OCI-LY3 (cell line): ENCODE results near the gene ZNF526.

Source experiments
- H2AFZ ChIP-seq: fragments of 200-600, 300-600 bp; shearing (Covaris generic); 2 replicates; pipeline ENCODE4 v1.6.0; 2014; ENCODE audit warnings: antibody characterized with exemption, low read depth, low read length
- H3K27ac ChIP-seq: fragments of 200-600, 300-600 bp; sonication (generic); 2 replicates; pipeline ENCODE4 v1.5.1; 2014; ENCODE audit warnings: mild to moderate bottlenecking, low read length, moderate library complexity, mixed read lengths
- H3K27me3 ChIP-seq: fragments of 200-600, 300-600 bp; sonication (generic); 2 replicates; pipeline ENCODE4 v1.6.1; 2014; ENCODE audit warnings: low read depth, low read length, mixed read lengths
- H3K36me3 ChIP-seq: fragments of 200-600, 300-600 bp; sonication (generic); replicated peaks from 2 replicates; pipeline ENCODE3; 2014; ENCODE audit warnings: low read depth, low read length, mixed read lengths
- H3K4me1 ChIP-seq: fragments of 300-600, 200-600 bp; sonication (generic); 2 replicates; pipeline ENCODE4 v1.6.1; 2014; ENCODE audit warnings: low read length, mixed read lengths
- H3K4me2 ChIP-seq: fragments of 200-600, 300-600 bp; sonication (generic); 2 replicates; pipeline ENCODE4 v1.6.1; 2014; ENCODE audit warnings: low read length, mixed read lengths
- H3K4me3 ChIP-seq: fragments of 300-600, 200-600 bp; sonication (generic); 2 replicates; pipeline ENCODE4 v1.5.1; 2014; ENCODE audit warnings: antibody characterized with exemption, mild to moderate bottlenecking, low read length, moderate library complexity
- H3K79me2 ChIP-seq: fragments of 300-600, 200-600 bp; shearing (Covaris generic); 2 replicates; pipeline ENCODE4 v1.6.1; 2014; ENCODE audit warnings: mild to moderate bottlenecking, low read length, mixed read lengths
- H3K9ac ChIP-seq: fragments of 300-600, 200-600 bp; shearing (Covaris generic); 2 replicates; pipeline ENCODE4 v1.6.0; 2014; ENCODE audit warnings: mild to moderate bottlenecking, low read length, moderate library complexity
- H3K9me3 ChIP-seq: fragments of 200-600, 300-600 bp; shearing (Covaris generic); 2 replicates; pipeline ENCODE4 v1.6.1; 2014; ENCODE audit warnings: low read length, mixed read lengths; ENCODE audit not compliant: insufficient read depth
- H4K20me1 ChIP-seq: fragments of 200-600, 300-600 bp; sonication (generic); 2 replicates; pipeline ENCODE4 v1.6.1; 2016; ENCODE audit warnings: low read length, mixed read lengths; ENCODE audit not compliant: insufficient read depth
- EZH2phosphoT487 ChIP-seq: fragments of 200-600 bp; shearing (Covaris generic); IDR thresholded peaks from 2 replicates; pipeline ENCODE4 v1.6.1; 2018; ENCODE audit warnings: antibody characterized with exemption, mixed run types, low read depth
- TF ChIP-seq, protein P1 (sequence below): fragments of 200-600, 300-600 bp; sonication (generic); IDR thresholded peaks from 2 replicates; pipeline ENCODE4 v1.5.1; 2014; ENCODE audit warnings: antibody characterized with exemption, low read length, low read depth

The ZNF526 gene

GRCh38 chr19:42274065-42274682 is 54.1 kb downstream of the ZNF526 start:
- TF ChIP-seq EZH2phosphoT487: no peak
- TF ChIP-seq, protein P1, sequence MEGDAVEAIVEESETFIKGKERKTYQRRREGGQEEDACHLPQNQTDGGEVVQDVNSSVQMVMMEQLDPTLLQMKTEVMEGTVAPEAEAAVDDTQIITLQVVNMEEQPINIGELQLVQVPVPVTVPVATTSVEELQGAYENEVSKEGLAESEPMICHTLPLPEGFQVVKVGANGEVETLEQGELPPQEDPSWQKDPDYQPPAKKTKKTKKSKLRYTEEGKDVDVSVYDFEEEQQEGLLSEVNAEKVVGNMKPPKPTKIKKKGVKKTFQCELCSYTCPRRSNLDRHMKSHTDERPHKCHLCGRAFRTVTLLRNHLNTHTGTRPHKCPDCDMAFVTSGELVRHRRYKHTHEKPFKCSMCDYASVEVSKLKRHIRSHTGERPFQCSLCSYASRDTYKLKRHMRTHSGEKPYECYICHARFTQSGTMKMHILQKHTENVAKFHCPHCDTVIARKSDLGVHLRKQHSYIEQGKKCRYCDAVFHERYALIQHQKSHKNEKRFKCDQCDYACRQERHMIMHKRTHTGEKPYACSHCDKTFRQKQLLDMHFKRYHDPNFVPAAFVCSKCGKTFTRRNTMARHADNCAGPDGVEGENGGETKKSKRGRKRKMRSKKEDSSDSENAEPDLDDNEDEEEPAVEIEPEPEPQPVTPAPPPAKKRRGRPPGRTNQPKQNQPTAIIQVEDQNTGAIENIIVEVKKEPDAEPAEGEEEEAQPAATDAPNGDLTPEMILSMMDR: no peak
- Histone ChIP-seq H3K36me3 (peaks cover 17% of the 10 kb centered on the region), H3K79me2 (peaks cover 31% of the 10 kb centered on the region), H3K27me3 (no peaks in the 10 kb centered on the region), H3K4me3 (no peak overlapping the region), H4K20me1 (no peaks in the 10 kb centered on the region), H3K27ac (no peak overlapping the region), H3K4me1 (peaks cover 32% of the 10 kb centered on the region), H3K4me2 (no peak overlapping the region), H3K9me3 (no peaks in the 10 kb centered on the region), H2AFZ (no peak overlapping the region), H3K9ac (no peak overlapping the region)

GRCh38 chr19:42275103-42275502 is 55.0 kb downstream of the ZNF526 start:
- peaks cover 17% of the 10 kb centered on the region for H3K36me3 ChIP-seq
- no peaks in the 10 kb centered on the region for H3K27me3 ChIP-seq
- H2AFZ ChIP-seq: no peak overlapping the region
- H3K9me3 ChIP-seq: no peaks in the 10 kb centered on the region
- no peaks in the 10 kb centered on the region for H4K20me1 ChIP-seq
- no peak overlapping the region for H3K9ac ChIP-seq
- peaks cover 23% of the 10 kb centered on the region for H3K79me2 ChIP-seq
- TF ChIP-seq, protein P1: no peak
- TF ChIP-seq EZH2phosphoT487: no peak
- H3K4me3 ChIP-seq: no peak overlapping the region
- no peak overlapping the region for H3K27ac ChIP-seq
- no peak overlapping the region for H3K4me2 ChIP-seq
- H3K4me1 ChIP-seq: peaks cover 35% of the 10 kb centered on the region

GRCh38 chr19:42275517-42275916 is 55.4 kb downstream of the ZNF526 start:
- no peak overlapping the region for H3K27ac ChIP-seq
- no peak for TF ChIP-seq EZH2phosphoT487
- TF ChIP-seq, protein P1: no peak

DNA sequence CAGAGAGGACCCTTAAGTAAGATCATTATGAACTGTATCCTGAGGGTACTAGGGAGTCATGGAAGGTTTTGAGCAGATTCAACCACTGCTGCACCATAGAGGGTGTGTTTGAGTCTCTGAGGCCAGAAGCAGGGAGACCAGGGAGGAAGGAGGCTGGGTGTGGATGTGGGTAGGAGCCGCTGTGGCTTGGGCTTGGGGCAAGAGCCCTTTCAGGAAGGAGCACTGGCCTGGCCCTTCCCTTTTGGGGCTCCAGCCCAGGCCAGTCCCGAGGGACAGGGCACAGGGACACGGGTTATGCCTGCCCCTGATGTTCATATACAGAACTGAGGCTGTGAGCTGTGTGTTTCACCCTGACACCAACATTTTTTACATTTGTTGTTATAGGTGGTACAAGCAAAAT is 56.2 kb downstream of the ZNF526 start:
- Histone ChIP-seq H3K27ac (no peak overlapping the region), H3K4me1 (peaks cover 26% of the 10 kb centered on the region)

More at GRCh38 chr19:42275517-42275916, 55.4 kb downstream of the ZNF526 start:
- Histone ChIP-seq H4K20me1 (no peaks in the 10 kb centered on the region), H3K4me1 (peaks cover 32% of the 10 kb centered on the region), H3K9ac (no peak overlapping the region), H3K9me3 (no peaks in the 10 kb centered on the region), H3K79me2 (peaks cover 19% of the 10 kb centered on the region), H3K36me3 (peaks cover 17% of the 10 kb centered on the region), H3K4me3 (no peak overlapping the region), H3K27me3 (no peaks in the 10 kb centered on the region), H2AFZ (no peak overlapping the region), H3K4me2 (no peak overlapping the region)

More for the DNA sequence above, 56.2 kb downstream of the ZNF526 start:
- no peak overlapping the region for H2AFZ ChIP-seq
- no peak overlapping the region for H3K9ac ChIP-seq
- H3K27me3 ChIP-seq: no peaks in the 10 kb centered on the region
- no peaks in the 10 kb centered on the region for H4K20me1 ChIP-seq
- H3K4me3 ChIP-seq: no peak overlapping the region
- no peaks in the 10 kb centered on the region for H3K9me3 ChIP-seq
- H3K79me2 ChIP-seq: peaks cover 12% of the 10 kb centered on the region
- TF ChIP-seq, protein P1: no peak
- no peak for TF ChIP-seq EZH2phosphoT487
- peaks cover 17% of the 10 kb centered on the region for H3K36me3 ChIP-seq
- peak overlapping the region; percentile 14; the same call in 1 of the 2 replicates for H3K4me2 ChIP-seq
